ENCODE measurements around the gene CHCHD4. TPM values are rescaled to one million over a fixed set of nuclear protein-coding genes. Genes with fewer than 3 reads are reported as not detected.
A peak's percentile ranks its signal among the peaks of the same experiment; 100 is the strongest.

Gene CHCHD4
- 27.7 and 29.6 TPM in 2 replicates for total RNA-seq

- Mint-ChIP-seq H3K36me3 (ENCODE audit: low read depth) (peaks cover 49% of the 10 kb centered on the region), H3K27me3 (no peaks in the 10 kb centered on the region)
Measured at GRCh38 chr3:14124615-14125192, at the start of gene CHCHD4, which contains the start of gene TMEM43. TSS of gene CHCHD4 (minus strand) at chr3:14124870. CDS start at chr3:14124676, 194 bp downstream. TSS of gene TMEM43 (plus strand) at chr3:14125052. CDS start at chr3:14125194, 142 bp downstream.

DNA sequence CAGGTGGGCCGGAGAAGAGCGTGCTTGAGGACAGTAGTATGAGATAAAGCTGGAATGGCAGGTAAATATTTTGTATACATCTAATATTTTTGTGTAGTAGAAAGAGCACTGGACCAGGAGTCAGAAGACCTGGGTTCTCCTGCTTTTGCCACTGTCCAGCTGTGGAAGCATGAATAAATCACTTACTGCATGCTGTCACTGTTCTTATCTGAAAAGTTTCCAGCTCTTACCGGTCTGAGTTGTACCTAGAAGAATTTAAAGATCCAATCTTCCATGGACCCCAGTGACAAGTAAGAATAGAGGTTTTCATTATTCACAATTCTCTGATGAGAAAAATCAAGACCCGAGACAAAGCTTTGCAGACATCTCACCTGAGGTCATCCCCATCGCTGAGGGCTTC, 47.8 kb upstream of the CHCHD4 start:
- DNase-seq, result no peak
- no peak overlapping the region for H3K27ac Mint-ChIP-seq
- H3K4me1 Mint-ChIP-seq, result peaks cover 42% of the 10 kb centered on the region
- no peaks in the 10 kb centered on the region for H3K9me3 Mint-ChIP-seq
- intact Hi-C loops (cut with micrococcal nuclease), result loop anchor here (10.0 kb wide), 3 partner anchors 232 to 1688 kb away; partner anchors contain the start of genes SLC6A6 and TSEN2
- no peaks in the 10 kb centered on the region for H3K27me3 Mint-ChIP-seq
- H3K4me3 Mint-ChIP-seq, result no peak overlapping the region
- peaks cover 51% of the 10 kb centered on the region for H3K36me3 Mint-ChIP-seq (ENCODE audit: low read depth)

More at GRCh38 chr3:14124615-14125192, at the start of gene CHCHD4, which contains the start of gene TMEM43:
- Mint-ChIP-seq H3K4me3 (peak within 1 kb of the TSS; percentile 98), H3K9me3 (peaks cover 5% of the 10 kb centered on the region), H3K27ac (peak within 1 kb of the TSS; percentile 95), H3K4me1 (peaks cover 54% of the 10 kb centered on the region)
- peak; percentile 99 for DNase-seq
- intact Hi-C loops (cut with micrococcal nuclease), result loop anchor here (1.0 to 10.0 kb wide), 9 partner anchors 20 to 1460 kb away; partner anchors contain the start of genes CCDC174, LSM3, NR2C2 and RAF1

DNA sequence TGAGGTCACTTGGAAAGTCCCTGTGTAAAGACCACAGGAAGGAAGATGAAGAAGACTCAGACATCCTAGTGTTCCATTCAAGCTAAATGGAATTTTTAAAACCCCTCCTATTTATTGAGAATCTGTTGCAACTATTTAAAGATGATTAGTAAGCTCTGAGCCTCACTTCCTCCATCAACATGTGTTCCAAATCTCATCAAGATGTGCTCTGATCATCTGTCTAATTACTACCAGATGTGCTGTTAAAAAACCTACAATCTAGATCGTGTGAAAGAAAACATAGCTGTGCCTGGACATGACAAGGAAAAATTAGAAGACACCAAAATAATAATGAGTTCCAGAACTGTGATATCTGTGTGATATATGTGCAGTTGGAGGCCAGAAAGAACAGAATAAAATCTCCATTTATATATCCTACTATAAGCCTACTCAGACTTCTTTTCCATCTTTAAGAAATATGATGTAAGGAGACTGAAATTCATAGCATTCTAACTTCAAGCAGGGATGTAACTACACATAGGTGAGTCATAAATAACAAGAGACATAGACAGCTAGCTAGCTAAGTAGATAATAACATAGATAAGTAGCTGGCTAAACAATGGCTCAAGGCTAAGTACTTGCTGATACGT, 46.0 kb upstream of the CHCHD4 start:
- no peaks in the 10 kb centered on the region for H3K9me3 Mint-ChIP-seq
- no peak overlapping the region for H3K4me3 Mint-ChIP-seq
- DNase-seq, result no peak
- intact Hi-C loops (cut with micrococcal nuclease), result loop anchor here (10.0 kb wide), 3 partner anchors 234 to 1686 kb away; partner anchors contain the start of genes SLC6A6 and TSEN2
- H3K4me1 Mint-ChIP-seq, result peaks cover 27% of the 10 kb centered on the region
- H3K36me3 Mint-ChIP-seq (ENCODE audit: low read depth), result peaks cover 66% of the 10 kb centered on the region
- no peaks in the 10 kb centered on the region for H3K27me3 Mint-ChIP-seq
- peak overlapping the region; percentile 62 for H3K27ac Mint-ChIP-seq

- H3K27ac Mint-ChIP-seq, result peak overlapping the region; percentile 20
Measured at GRCh38 chr3:14169871-14170270, 45.2 kb upstream of the CHCHD4 start.

GRCh38 chr3:14169435-14169834, 44.8 kb upstream of the CHCHD4 start:
- Mint-ChIP-seq H3K4me3 (no peak overlapping the region), H3K27ac (no peak overlapping the region), H3K36me3 (ENCODE audit: low read depth) (peaks cover 74% of the 10 kb centered on the region), H3K9me3 (no peaks in the 10 kb centered on the region), H3K27me3 (no peaks in the 10 kb centered on the region), H3K4me1 (peaks cover 17% of the 10 kb centered on the region)
- no peak for DNase-seq
- intact Hi-C loops (cut with micrococcal nuclease), result no loop called here

More at GRCh38 chr3:14169871-14170270, 45.2 kb upstream of the CHCHD4 start:
- no peak overlapping the region for H3K4me3 Mint-ChIP-seq
- peaks cover 70% of the 10 kb centered on the region for H3K36me3 Mint-ChIP-seq (ENCODE audit: low read depth)
- no peak for DNase-seq
- H3K4me1 Mint-ChIP-seq, result peaks cover 19% of the 10 kb centered on the region
- intact Hi-C loops (cut with micrococcal nuclease), result loop anchor here (10.0 kb wide), 3 partner anchors 235 to 1685 kb away; partner anchors contain the start of genes SLC6A6 and TSEN2
- no peaks in the 10 kb centered on the region for H3K27me3 Mint-ChIP-seq
- H3K9me3 Mint-ChIP-seq, result no peaks in the 10 kb centered on the region

DNA sequence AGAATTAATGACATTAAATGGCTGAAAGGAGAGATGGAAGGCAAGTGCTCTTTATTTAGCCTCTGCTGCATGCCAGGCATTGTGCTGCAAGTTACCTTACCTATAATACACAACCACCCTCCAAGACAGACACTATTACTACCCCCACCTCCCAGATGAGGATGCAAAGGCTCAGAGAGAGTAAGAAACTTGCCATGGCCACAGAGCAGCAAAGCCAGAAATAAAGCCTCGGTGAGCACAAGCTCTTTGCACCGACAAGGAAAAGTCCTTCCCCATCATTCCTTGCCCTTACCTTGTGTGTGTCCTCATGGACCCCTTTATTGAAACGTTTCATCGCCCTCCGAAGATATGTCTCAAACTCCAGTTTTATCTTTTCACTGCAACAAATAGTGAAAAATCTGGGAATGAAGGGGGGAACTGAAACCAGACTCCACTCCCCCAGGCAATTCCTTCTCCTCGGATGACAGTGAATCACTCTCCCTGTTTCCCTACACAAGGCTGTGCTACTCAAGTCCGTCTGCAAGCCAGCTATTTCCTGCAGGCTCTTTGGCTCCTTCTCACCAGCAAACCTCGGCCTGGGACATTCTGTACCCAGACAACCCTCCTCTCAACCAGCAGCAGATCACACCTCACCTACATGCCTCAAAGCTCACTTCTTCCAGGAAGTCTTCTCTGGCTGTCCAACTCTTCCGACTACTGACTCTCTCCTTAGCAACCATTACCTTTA, 42.4 kb upstream of the CHCHD4 start:
- no peak overlapping the region for H3K4me3 Mint-ChIP-seq
- H3K36me3 Mint-ChIP-seq (ENCODE audit: low read depth), result peaks cover 90% of the 10 kb centered on the region
- H3K9me3 Mint-ChIP-seq, result no peaks in the 10 kb centered on the region
- intact Hi-C loops (cut with micrococcal nuclease), result no loop called here
- H3K27ac Mint-ChIP-seq, result no peak overlapping the region
- no peaks in the 10 kb centered on the region for H3K27me3 Mint-ChIP-seq
- peaks cover 11% of the 10 kb centered on the region for H3K4me1 Mint-ChIP-seq
- no peak for DNase-seq

GRCh38 chr3:14162178-14162577, 37.5 kb upstream of the CHCHD4 start:
- intact Hi-C loops (cut with micrococcal nuclease), result no loop called here
- Mint-ChIP-seq H3K27ac (no peak overlapping the region), H3K27me3 (no peaks in the 10 kb centered on the region), H3K4me3 (no peak overlapping the region), H3K9me3 (peaks cover 6% of the 10 kb centered on the region), H3K36me3 (ENCODE audit: low read depth) (peaks cover 93% of the 10 kb centered on the region), H3K4me1 (no peaks in the 10 kb centered on the region)
- no peak for DNase-seq

DNA sequence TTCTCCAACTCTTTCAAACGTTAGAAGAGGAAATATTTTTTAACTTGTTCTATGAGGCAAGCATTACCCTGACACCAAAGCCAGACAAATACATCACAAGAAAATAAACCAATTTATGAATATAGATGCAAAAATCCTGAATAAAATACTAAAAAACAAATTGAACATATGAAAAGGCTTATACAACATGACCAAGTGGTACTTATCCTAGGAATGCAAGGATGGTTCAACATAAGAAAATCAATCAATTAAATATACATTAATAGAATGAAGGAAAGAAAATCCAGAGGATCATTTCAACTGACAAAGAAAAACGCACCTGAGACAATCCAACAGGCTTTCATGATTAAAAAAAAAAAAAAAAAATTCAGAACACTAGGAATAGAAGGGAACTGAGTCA, 36.6 kb upstream of the CHCHD4 start:
- Mint-ChIP-seq H3K9me3 (peaks cover 6% of the 10 kb centered on the region), H3K4me1 (no peaks in the 10 kb centered on the region), H3K4me3 (no peak overlapping the region), H3K36me3 (ENCODE audit: low read depth) (peaks cover 86% of the 10 kb centered on the region), H3K27ac (no peak overlapping the region), H3K27me3 (no peaks in the 10 kb centered on the region)
- intact Hi-C loops (cut with micrococcal nuclease), result no loop called here
- no peak for DNase-seq

GRCh38 chr3:14159426-14159825, 34.8 kb upstream of the CHCHD4 start:
- DNase-seq, result no peak
- Mint-ChIP-seq H3K9me3 (peaks cover 6% of the 10 kb centered on the region), H3K27me3 (no peaks in the 10 kb centered on the region), H3K4me3 (no peak overlapping the region), H3K27ac (no peak overlapping the region), H3K4me1 (peaks cover 3% of the 10 kb centered on the region), H3K36me3 (ENCODE audit: low read depth) (peaks cover 74% of the 10 kb centered on the region)
- intact Hi-C loops (cut with micrococcal nuclease), result no loop called here

DNA sequence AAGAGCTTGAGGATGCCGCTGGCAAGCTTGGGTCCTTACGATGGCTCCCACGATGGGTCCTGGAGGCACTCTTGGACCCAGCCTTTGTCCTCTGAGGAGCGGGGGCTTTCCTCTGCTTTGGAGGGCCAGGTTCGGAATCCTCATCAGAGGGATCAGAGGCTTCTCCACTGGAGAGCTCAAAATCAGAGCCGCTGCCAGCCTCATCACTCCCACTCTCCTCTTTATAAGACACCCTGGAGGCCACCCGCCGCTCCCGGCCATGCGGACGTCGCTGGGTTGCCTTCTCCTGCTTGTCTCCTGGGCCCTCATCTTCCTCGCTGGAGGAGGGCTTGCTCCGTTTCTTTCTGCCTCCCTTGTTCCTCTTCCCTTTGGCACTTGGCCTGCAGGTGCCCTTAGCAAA, 33.7 kb upstream of the CHCHD4 start:
- no peak overlapping the region for H3K27ac Mint-ChIP-seq
- H3K36me3 Mint-ChIP-seq (ENCODE audit: low read depth), result peaks cover 73% of the 10 kb centered on the region
- peaks cover 5% of the 10 kb centered on the region for H3K4me1 Mint-ChIP-seq
- H3K27me3 Mint-ChIP-seq, result no peaks in the 10 kb centered on the region
- H3K4me3 Mint-ChIP-seq, result no peak overlapping the region
- intact Hi-C loops (cut with micrococcal nuclease), result no loop called here
- DNase-seq, result no peak
- H3K9me3 Mint-ChIP-seq, result peaks cover 6% of the 10 kb centered on the region

- peaks cover 6% of the 10 kb centered on the region for H3K9me3 Mint-ChIP-seq
- intact Hi-C loops (cut with micrococcal nuclease), result no loop called here
- peak; percentile 50 for DNase-seq
- H3K27ac Mint-ChIP-seq, result no peak overlapping the region
- peaks cover 5% of the 10 kb centered on the region for H3K4me1 Mint-ChIP-seq
- no peaks in the 10 kb centered on the region for H3K27me3 Mint-ChIP-seq
- H3K36me3 Mint-ChIP-seq (ENCODE audit: low read depth), result peaks cover 70% of the 10 kb centered on the region
- H3K4me3 Mint-ChIP-seq, result no peak overlapping the region
Measured at GRCh38 chr3:14157951-14158350, 33.3 kb upstream of the CHCHD4 start.

- intact Hi-C loops (cut with micrococcal nuclease), result no loop called here
- no peaks in the 10 kb centered on the region for H3K27me3 Mint-ChIP-seq
- peaks cover 63% of the 10 kb centered on the region for H3K36me3 Mint-ChIP-seq (ENCODE audit: low read depth)
- no peak overlapping the region for H3K4me3 Mint-ChIP-seq
- no peak for DNase-seq
- no peak overlapping the region for H3K27ac Mint-ChIP-seq
- H3K4me1 Mint-ChIP-seq, result peaks cover 5% of the 10 kb centered on the region
- H3K9me3 Mint-ChIP-seq, result peaks cover 6% of the 10 kb centered on the region
Measured at GRCh38 chr3:14156843-14157561, 32.3 kb upstream of the CHCHD4 start.

- Mint-ChIP-seq H3K4me1 (peaks cover 5% of the 10 kb centered on the region), H3K27me3 (no peaks in the 10 kb centered on the region), H3K27ac (no peak overlapping the region), H3K9me3 (peaks cover 5% of the 10 kb centered on the region), H3K36me3 (ENCODE audit: low read depth) (peaks cover 55% of the 10 kb centered on the region), H3K4me3 (no peak overlapping the region)
- no peak for DNase-seq
- intact Hi-C loops (cut with micrococcal nuclease), result no loop called here
Measured at GRCh38 chr3:14156201-14156600, 31.5 kb upstream of the CHCHD4 start.

Measured in activated CD4-positive, alpha-beta T cell treated with anti-CD3 and anti-CD28 coated beads, Interleukin-2, amount 10 ng/mL, durations not matched to agents 24 days and 14 days (primary cell).